Right lobe of liver (tissue), 4 donors: ENCODE results near the gene TBK1.

Source experiments
- POLR2A ChIP-seq: fragments of 450-650 bp; IDR thresholded peaks from one replicate; pipeline ENCODE4 v1.6.1; 2017; ENCODE audit warnings: antibody characterized with exemption, mild to moderate bottlenecking
- TF ChIP-seq, protein P1 (sequence below), 4 donors: fragments of 200-600 bp in 3 of 4; fragments of 450-650 bp in 1 of 4; IDR thresholded peaks; one replicate each; pipeline versions ENCODE4 v1.5.1 to v1.8.0; 2016 to 2022; ENCODE audit warnings: antibody characterized with exemption in 4 of 4, mild to moderate bottlenecking in 2 of 4
- donor health status: DM: no; HTN: no; CAD: no.
- donor health status: DM: no; HTN: no; CAD: no.
- donor health status: DM: no; HTN: yes; CAD: no.

DNA sequence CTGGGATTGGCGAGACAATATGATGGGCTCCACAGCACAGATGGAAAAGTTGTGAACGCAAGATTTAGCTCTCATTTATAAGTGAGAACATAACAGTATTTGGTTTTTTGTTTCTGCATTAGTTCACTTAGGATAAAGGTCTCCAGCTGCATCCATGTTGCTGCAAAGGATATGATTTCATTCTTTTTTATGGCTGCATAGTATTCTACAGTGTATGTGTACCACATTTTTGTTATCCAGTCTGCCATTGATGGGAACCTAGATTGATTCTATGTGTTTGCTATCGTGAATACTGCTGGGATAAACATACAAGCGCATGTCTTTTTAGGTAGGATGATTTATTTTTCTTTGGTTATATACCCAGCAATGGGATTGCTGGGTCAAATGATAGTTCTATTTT is 23.6 kb downstream of the TBK1 start:
- TF ChIP-seq POLR2A, result no peak
- TF ChIP-seq, protein P1, sequence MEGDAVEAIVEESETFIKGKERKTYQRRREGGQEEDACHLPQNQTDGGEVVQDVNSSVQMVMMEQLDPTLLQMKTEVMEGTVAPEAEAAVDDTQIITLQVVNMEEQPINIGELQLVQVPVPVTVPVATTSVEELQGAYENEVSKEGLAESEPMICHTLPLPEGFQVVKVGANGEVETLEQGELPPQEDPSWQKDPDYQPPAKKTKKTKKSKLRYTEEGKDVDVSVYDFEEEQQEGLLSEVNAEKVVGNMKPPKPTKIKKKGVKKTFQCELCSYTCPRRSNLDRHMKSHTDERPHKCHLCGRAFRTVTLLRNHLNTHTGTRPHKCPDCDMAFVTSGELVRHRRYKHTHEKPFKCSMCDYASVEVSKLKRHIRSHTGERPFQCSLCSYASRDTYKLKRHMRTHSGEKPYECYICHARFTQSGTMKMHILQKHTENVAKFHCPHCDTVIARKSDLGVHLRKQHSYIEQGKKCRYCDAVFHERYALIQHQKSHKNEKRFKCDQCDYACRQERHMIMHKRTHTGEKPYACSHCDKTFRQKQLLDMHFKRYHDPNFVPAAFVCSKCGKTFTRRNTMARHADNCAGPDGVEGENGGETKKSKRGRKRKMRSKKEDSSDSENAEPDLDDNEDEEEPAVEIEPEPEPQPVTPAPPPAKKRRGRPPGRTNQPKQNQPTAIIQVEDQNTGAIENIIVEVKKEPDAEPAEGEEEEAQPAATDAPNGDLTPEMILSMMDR (IDR thresholded peaks at IDR 0.05), result no peak
